Measurements from ENCODE around the gene RAD1. TPM values are rescaled to one million over a fixed set of nuclear protein-coding genes. Genes with fewer than 3 reads are reported as not detected.
A peak's percentile ranks its signal among the peaks of the same experiment; 100 is the strongest.
"Not testable (repeated sequence)": the region's sequence is repeated elsewhere in the genome, so short reads cannot be mapped to it uniquely, and the experiment has no call there.

Gene RAD1, protein sequence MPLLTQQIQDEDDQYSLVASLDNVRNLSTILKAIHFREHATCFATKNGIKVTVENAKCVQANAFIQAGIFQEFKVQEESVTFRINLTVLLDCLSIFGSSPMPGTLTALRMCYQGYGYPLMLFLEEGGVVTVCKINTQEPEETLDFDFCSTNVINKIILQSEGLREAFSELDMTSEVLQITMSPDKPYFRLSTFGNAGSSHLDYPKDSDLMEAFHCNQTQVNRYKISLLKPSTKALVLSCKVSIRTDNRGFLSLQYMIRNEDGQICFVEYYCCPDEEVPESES
- total RNA-seq, result 5.7 TPM

DNA sequence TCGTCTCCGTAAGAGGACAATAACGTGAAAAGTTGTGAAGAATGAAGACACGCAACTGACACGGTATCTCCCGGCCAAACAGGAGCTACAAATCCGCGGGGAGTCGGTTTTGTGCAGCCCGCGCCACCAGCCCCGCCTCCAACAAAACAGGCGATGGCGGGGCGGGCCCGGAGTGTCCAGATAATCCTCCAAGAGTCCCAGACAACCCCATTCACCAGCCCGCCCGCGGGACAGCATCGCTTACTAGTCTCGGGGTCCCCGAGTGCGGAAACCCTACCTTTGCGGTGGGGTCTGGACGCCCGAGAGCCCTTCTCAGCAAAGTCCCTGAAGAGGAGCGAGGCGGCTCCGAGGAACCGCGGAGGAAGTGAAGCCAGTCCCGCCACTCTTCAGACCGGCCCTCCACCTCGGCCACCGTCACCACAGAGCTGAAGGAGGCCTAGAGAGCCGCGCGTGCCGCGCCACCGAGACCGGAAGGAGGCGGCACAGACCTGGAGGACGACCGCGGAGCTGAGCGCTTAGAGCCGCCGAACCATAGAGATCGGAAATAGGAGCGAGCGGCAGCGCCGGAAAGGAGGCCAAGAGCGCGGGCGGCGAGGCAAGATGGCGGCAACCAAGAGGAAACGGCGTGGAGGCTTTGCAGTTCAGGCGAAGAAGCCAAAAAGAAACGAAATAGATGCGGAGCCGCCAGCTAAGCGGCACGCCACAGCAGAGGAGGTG is at the start of gene RAD1, which contains the start of gene BRIX1:
Gene RAD1 (minus strand): TSS at position 366 of the 717 bp plus-strand sequence. CDS start 612 bp downstream, outside the sequence.
Gene BRIX1 (plus strand): TSS at position 573 of the 717 bp plus-strand sequence. CDS start 28 bp downstream, at position 601.
- ATAC-seq (peak; percentile 99), DNase-seq (ENCODE audit: low spot score) (peak; percentile 98)

DNA sequence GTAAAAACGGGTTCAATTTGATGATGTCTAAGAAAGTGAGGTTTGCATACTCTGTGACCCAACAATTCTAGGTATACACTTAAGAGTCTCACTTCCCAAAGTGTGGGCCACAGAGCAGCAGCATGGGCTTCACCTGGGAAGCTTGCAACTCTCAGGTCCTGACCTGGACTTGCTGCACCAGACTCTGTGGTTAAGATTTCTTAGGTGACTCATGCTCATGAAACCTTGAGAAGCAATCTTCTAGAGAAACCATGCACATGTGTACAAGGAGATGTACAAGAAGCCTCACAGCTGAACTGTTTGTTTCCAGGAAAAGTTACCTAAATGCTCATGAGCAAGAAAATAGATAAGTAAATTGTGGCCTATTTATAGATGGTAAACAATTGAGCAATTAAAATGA is 44.0 kb upstream of the RAD1 start:
- DNase-seq (ENCODE audit: low spot score), result no peak
- ATAC-seq, result no peak

DNA sequence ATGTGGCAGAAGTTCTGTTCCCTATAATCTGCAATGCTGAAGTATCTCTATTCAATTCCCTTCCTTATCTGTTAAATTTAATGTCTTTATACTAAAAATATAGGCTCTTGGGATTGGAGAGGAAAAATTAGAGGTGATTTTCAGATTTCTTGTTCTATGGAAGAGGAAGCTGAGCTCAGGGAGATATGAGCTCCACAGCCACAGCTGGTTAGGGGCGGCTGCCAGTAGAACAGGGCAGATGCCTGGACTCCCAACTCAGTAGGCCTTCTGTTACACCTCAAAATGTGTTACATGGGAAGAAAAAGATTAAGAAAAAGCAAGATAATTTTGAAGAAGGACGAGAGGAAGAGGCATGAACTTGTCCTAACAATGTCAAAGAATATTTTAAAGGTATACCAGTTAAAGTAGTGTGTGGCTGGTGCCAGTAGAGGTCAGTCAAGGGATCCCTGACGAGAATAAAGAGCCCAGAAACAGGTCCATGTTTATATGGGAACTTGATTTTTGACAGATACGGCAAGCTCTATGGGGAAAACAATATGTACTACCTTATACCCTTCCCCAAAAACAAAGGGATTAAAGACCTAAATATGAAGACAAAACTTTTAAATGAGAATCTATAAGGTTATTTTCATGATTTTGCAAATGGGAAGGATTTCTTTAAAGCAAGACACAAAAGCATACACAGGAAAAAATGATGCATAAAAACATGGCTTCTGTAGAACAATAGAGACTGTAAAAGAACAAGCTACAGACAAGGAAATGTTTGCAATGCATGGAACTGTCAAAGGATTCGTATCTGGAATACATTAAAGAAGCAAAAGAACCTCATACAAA is 42.8 kb upstream of the RAD1 start:
- peak; percentile 93 for ATAC-seq
- DNase-seq (ENCODE audit: low spot score), result no peak

DNA sequence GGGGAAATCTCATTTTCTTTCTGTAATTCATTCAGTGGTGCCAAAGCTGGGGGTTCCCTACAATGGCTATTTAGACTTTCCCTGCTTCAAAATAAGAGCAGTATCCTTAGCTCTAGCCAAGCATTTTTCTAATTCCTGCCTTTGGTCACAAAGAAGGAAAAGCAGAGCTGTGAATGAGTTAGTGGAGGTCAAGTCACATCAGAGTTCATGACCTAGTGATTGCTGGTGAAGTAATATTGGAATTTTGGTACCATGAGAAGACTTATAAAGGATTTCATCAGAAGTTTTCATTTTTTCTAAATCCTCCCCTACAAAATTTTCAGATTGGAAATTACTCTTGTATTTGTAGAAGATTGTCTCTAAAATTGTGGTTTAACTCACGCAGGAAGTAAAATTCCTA is 42.0 kb upstream of the RAD1 start:
- DNase-seq (ENCODE audit: low spot score) (no peak), ATAC-seq (peak; percentile 69)

DNA sequence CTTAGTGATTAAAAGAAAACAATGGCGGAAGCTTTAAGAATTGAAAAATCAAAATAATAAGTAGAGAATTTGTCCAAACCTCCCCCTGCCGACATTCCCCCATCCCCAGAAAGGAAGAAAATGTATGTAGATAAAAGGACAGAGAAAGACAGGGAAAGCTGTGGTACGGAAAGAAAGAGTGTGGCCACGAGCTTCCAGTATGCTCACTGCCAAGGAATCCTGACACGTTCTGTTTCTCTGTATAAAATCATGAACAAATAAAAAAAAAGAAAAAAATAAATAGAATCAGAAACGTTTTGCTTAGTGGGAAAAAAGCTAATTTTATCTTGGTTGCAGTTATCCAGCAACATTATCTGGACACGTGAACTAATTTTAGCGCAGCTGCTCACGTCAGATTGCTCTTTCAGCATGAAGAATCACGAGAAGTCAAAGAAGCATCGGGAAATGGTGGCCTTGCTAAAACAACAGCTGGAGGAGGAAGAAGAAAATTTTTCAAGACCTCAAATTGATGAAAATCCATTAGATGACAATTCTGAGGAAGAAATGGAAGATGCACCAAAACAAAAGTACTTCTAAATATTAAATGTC is 29.2 kb upstream of the RAD1 start:
- ATAC-seq (no peak), DNase-seq (ENCODE audit: low spot score) (no peak)

DNA sequence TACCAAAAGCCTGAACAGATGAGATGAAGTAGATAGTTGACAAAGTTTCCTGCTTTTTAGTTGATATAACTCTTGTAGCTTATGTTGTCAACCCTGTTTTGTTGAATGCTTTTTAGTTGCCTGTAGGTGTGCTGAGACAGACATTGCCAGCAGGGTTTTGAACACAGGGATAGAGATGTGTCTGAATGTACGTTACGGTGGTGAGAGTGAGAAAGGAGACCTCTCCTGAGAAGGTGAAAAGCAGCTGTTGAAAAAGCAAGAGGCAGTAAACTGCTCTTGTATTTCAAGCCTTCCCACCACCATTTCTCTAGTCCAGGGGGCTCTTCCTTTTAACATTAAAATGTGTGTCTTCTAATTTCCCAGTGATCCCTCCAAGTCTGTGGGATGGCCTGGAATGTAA is 28.7 kb upstream of the RAD1 start:
- ATAC-seq (no peak), DNase-seq (ENCODE audit: low spot score) (no peak)

DNA sequence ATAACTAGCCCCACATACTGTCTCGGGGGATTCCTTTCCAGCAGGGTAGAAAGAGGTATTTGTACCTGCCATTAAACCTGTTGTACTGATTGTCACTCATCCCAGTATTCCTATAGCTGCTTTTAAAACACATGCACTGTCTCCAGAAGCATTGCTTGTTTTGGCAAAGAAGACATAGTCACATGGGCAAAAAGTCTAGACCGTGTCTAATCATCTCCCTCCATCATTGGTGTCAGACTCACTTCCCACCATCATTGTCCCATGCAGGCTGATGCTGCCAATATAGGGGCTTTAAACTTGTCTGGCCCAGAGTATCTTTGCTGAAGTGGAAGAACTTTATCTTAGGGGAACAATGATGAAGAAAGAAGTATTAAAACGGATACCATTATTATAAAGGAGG is 26.6 kb upstream of the RAD1 start:
- DNase-seq (ENCODE audit: low spot score), result no peak
- no peak for ATAC-seq

DNA sequence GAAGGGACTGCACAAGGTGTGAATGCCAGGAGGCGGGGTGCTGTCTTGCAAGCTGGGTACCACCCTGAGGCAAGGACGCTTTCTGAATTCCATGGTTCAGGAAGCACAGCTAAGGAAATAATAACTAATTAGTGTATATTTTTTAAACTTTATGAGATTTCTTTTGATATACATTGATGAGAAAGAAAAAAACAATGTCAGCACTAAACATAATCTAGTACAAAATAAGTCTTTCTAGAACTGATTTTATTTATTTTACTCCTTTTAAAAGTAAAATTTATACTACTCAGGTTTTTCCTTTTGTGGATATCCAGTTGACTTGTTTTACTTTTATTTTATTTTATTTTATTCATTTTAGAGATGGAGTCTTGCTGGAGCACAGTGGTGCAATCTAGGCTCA is 17.6 kb upstream of the RAD1 start:
- no peak for ATAC-seq

DNA sequence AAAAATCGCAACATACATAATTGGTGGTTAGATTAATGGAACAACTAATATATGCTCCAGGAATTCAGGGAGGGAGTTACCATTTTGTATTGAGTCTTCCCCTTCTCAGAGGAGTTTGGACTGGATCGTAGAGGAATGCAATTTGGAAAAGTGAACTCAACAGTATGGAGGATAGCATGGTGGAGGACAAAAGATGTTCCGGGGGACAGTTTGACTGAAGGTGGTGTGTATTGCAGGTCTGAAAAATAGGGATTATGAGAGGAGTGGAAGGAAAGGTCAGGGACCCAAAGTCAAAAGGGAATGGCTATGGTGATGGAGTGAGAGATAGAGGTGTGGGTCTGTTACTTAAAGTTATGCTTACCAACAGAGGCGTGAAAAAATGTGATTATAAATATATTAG is 15.6 kb upstream of the RAD1 start:
- no peak for ATAC-seq

More for the DNA sequence above, 17.6 kb upstream of the RAD1 start:
- no peak for DNase-seq (ENCODE audit: low spot score)

DNA sequence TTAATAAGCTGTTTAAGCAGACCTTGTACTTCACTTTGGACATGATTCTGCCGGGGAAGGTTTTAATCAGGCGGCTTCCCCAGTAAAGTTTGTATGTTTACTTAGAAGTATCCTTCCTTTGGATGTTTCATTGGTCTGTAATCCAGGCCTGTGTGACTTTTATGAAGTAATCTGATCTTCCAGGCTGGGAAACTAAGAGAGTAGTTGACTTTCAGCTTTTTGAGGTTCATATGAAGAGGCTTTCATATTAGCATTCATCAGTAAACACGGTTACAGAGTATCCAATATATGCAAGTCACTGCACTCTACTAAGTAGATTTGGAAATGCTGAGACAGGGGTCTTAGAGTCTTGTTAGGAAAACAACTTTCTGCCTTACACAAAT is 15.1 kb upstream of the RAD1 start:
- ATAC-seq, result no peak
- DNase-seq (ENCODE audit: low spot score), result no peak

More for the DNA sequence above, 15.6 kb upstream of the RAD1 start:
- DNase-seq (ENCODE audit: low spot score), result no peak

DNA sequence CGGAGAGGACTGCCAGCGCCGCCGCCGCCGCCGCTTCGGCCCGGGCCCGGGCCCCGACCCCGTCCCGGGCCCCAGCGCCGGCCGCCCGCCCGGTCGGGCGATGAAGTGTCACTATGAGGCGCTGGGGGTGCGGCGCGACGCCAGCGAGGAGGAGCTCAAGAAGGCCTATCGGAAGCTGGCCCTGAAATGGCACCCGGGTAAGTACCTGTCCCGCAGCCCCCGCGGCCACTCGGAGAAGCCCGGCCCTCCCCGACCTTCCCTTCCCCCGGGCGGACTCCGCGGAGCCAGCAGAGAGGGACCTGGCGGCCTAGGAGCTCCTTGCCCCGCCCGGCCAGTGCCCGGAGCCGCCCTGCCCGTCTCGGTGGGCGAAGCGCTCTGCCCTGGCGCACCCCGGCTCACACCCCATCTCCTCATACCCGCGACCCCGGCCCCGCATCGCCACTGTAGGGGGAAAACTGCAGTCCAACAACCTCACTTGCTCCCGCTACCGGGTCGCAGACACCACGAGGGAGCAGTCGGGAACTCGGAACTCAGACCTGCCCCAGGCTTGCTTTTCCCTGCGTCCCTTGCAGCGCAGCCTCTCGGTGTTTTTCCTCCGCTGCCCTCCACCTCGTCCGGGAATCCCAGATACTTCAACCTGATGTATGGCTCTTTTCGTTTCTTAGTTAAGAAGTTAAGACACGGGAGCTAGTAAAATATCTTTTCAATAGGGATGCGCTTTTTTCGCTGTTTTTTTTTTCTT is 14.6 kb upstream of the RAD1 start:
- ATAC-seq, result peak; percentile 69
- DNase-seq (ENCODE audit: low spot score), result peak; percentile 93

DNA sequence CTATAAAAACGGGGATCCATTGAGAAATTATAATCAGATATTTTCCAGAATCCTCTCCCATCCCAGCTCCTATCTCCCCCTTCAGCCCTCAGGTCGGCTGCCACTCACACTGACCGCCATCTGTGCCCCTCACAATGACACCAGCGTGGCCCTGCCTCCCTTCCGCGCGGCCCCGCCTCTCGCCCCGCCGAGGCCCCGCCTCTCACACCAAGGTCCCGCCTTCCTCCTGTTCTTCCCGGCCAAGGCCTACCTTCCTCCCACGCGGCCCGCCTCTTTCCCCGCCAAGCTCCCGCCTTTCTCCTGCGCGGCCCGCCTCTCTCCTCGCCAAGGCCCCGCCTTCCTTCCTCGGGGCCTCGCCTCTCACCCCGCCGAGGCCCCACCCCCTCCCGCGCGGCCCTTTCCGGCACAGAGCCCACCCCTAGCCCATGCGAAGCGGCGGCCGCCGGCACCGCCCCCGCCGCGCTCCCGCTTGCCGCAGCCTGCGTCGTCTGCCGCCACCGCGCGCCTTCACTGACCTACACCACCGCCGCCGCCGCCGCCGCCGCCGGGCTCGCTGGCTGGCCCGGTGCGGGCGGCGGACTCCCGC is 13.9 kb upstream of the RAD1 start, which contains the start of gene DNAJC21:
Gene DNAJC21 (plus strand): TSS at position 426 of the 586 bp plus-strand sequence. CDS start 261 bp downstream, outside the sequence.
- peak; percentile 92 for ATAC-seq
- DNase-seq (ENCODE audit: low spot score), result peak; percentile 99

DNA sequence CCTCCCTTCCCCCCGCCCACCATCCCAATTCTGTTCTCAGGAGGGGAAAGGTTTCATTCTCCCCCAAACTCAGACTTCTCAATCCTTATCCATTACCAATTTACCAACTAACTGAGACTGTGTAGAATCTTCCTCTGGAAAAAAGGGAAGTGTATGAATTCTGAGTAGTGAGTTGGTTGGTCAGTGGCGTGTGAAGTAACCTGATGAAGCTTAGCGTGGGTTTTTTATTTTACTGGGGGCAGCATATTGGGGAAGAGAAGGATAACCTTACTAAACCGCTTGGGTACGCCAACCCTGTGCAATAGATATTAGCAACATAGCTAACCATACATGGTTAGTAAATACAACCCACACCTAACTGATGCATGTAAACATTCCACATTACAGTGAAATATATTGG is 13.0 kb upstream of the RAD1 start:
- DNase-seq (ENCODE audit: low spot score) (no peak), ATAC-seq (no peak)

DNA sequence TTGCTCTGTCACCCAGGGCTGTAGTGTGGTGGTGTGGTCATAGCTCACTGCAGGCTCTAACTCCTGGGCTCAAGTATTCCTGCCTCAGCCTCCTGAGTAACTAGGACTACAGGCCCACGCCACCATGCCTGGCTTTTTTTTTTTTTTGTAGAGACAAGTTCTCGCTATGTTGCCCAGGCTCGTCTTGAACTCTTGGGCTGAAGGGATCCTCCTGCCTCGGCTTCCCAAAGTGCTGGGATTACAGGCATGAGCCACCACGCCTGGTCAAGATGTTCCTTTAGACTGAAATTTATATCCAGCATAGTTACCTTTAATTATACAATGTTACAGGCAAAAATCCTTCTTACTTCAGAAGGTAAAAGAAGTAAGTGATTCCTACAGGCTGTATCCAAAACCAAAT is 12.5 kb upstream of the RAD1 start:
- ATAC-seq, result no peak
- no peak for DNase-seq (ENCODE audit: low spot score)

DNA sequence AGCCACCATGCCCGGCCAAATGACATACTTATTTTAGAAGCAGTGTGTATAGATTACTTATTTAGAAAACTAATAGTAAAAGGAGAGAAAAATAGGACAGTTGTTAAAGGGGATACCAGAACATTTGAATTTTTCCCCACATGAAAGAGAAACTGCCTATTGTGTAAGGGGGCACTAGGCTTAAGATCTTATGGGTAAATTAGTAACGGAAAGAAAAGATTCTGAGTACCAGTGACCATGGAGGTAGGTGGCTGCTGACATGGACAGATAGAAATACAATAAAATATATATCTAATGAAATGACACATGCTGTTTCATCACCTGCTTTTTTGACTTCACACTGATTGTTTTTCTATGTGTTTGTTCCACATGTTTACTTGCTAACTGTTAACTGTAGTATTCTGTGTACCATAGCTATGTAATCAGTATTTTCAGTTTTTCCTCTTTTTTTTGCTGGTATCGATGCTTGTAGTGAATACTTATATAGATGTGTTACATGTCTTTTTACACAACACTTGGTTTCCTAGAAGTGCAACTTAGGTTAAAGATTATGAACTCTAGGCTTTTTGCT is 11.1 kb upstream of the RAD1 start:
- DNase-seq (ENCODE audit: low spot score) (no peak), ATAC-seq (no peak)

DNA sequence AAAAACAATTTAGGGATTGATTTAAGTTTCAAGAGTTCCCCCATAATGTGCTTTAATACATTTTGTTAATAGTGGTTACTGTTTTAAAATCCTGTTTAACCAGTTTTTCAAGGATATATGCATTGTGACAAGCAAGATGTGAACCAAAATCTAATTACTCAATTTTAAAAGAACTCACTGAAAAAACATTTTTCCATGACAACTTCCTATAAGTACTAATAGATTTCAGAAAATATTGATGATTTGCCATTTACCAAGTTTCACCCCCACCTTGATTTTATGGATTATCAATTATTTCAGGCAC is 9.1 kb upstream of the RAD1 start:
- ATAC-seq (no peak), DNase-seq (ENCODE audit: low spot score) (no peak)

DNA sequence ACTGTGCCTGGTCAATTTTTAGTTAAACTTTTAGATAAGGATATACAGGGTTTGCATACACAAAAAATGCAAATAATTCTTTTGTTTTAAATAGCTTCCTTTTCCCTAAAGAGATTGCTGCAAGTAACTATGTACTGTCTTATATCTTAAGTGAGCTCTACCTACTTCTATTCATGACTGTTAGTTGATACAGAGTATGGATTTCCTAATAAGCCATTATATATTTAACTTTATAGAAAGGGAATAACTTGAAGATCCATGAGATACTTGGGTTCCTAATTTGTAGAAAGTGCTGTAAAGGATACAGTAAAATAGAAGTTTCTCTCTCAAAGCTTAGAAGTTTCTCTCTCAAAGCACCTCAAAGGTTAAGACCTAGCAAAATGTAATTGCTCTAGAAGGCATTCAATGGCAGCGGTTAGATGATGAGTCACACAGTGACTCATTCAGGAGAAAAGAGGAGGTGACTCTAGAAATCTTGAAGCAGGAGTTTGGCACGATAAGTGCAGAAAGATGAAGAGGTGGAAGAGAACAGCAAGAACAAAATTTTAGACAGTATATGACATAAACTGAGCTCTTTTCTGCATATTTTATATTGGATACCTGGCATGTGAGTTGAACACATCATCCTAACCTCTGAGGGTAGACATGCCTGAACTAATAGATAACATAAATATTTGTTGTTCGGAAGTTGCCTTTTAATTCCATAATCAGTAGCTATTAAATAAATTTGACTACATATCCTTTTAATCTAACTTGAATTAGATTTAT is 8.6 kb upstream of the RAD1 start:
- DNase-seq (ENCODE audit: low spot score), result no peak
- no peak for ATAC-seq

DNA sequence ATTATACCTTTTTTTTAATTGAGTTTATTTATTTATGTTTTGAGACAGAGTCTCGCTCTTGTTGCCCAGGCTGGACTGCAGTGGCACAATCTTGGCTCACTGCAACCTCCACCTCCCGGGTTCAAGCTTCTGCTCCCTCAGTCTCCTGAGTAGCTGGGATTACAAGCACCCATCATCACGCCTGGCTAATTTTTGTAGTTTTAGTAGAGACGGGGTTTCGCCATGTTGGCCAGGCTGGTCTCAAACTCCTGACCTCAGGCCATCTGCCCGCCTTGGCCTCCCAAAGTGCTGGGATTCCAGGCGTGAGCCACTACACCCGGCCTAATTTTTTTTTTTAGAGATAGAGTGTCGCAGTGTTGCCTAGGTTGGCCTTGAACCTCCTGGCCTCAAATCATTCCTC is 8.0 kb upstream of the RAD1 start:
- ATAC-seq, result not testable (repeated sequence)

DNA sequence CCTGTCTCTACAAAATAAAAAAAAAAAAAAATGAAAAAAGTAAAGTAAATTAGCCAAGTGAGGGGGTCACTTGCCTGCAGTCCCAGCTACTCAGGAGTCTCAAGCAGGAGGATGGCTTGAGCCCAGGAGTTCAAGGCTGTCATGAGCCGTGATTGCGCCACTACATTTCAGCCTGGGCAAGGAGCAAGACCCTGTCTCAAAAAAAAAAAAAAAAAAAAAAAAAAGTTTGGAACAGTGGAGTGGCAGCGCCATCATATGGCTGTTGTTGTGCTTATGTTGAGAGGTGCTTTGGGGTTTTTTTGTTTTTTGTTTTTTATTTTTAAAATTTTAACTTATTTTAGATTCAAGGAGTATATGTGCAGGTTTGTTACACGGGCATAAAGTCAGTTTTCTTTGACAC is 3.8 kb upstream of the RAD1 start:
- ATAC-seq, result no peak
- no peak for DNase-seq (ENCODE audit: low spot score)

More for the DNA sequence above, 8.0 kb upstream of the RAD1 start:
- DNase-seq (ENCODE audit: low spot score), result not testable (repeated sequence)
